DMS53 treated with DMSO at 0.1 percent for 48 hours (cell line): ENCODE measurements around the gene NRP1.

Source experiments
- DNase-seq: peaks from one replicate; lab custom pipeline; 2025; ENCODE audit not compliant: unreplicated experiment; lab: John Stamatoyannopoulos, UW

NRP1 gene

DNA sequence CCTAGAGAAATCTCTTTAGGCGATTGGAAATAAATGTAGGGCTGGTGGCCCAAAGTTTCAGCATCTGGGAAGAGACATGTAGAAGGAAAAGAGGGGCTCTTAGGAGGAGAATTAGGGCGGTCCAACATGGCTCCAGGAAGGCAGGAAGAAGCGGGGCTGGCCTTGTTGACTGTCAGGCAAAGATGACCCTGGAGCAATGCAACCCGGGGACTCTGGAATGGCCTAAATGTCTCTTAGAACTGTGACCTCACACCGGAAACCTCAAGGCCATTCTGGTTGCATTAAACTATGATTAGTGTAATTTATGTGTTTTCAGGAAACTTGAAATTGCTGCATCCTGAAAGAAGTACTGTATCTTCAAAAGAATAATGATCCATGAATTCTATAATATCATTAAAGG, 66.8 kb downstream of the NRP1 start:
- no peak for DNase-seq

DNA sequence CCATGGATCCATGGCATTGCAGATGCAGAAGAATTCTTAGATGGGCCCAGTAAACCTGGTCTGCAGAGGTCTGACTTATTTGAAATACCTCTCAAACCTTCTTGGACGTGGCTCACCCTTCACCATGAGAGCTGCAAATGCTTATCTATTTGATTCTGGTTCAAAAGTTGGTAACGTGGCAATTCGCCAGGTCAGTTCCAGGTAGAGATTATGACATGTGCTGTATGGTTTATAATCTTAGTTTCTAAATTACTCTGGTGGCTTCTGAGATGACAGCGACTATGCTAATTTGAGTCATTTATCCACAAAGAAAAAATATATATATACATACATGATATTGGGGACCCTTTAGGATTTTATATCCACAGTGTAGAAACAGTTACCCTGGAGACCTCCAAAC, 68.8 kb downstream of the NRP1 start:
- DNase-seq: no peak

DNA sequence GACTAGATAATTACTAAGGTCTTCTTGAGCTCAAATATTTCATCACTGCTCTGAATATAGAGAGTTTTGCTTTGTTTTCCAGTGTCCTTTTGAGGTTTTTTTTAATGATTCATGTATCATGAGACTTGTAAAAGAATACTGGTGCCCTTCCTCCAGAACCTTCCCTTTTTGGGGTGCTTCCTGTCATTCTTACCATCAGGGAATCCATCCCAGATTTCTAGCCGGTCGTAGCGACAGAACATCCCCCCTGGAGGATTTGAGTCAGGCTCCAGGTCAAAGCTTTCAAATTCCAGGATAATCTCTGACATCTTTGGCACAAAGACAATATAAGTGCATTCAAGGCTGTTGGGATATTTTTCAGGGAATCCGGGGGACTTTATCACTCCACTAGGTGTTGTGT, 71.0 kb downstream of the NRP1 start:
- DNase-seq: no peak

DNA sequence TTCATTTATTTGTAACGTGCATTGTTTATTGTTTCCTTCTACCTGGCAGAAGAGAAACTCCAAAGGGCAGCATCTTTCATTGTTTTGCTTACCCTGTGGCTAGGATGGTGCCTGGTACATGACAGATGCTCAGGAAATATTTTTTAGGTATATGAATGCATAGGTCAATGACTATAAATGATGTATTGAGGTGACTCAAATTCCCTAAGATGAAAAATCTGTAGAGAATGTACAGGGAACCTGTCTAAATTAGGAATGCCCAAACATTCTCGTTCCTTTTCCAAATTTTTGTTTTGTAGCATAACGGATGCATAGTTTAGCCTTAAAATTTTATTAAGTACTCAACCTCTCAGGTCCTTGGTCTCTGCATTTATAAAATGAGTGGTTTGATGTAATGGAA, 71.6 kb downstream of the NRP1 start:
- DNase-seq: no peak

DNA sequence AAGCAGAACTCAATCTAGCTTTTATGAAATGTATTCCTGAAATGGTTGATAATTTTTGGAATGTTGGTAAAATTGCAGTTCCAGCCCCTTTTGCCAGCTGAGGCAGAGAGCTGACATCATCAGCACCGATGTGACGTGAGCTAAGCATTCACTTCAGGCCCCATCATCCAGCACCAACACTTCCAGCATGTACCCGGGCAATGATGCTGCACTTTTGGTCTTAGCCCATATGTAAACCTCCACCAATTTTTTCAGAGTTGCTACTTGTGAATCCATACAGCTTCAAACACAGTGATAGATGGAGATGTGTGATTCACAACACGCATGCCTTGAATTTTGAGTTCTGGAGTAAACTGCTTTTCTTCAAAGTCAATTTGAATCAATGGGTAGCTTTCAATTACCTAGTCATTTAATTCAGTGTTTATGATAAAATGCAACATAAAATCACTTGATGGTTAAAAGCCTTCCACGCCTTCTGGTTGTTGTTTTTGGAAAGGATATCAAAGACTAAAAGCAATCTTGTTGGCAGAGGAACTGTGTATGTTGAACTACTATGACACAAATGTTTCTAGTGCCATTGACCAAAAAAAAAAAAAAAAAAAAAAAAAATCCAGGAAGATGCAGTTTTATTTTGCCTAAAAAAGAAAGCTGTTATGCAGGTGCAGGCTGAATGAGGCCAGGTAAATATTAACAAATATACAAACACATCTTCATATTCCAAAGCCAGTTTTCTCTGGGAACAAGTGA, 73.9 kb downstream of the NRP1 start:
- DNase-seq: peak; percentile 83

DNA sequence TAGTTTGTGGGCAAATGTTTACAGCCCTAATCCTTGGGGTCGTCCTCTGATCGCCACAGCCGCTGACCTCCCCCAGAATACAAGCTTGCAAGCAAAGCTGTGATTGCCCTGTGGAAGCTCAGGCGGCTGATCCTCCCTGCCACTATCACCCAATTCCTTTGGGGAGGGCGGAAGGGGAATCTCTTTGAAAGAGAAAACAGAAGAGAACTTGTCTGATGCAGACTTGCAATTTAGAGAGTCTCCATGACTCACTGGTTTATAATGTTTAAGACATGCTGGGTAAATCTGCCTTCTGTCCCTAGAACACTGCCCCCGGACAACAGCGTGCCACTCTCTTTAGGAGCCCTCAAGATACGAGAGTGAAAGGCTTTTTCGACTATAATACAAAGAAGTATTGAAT, 75.5 kb downstream of the NRP1 start:
- no peak for DNase-seq

DNA sequence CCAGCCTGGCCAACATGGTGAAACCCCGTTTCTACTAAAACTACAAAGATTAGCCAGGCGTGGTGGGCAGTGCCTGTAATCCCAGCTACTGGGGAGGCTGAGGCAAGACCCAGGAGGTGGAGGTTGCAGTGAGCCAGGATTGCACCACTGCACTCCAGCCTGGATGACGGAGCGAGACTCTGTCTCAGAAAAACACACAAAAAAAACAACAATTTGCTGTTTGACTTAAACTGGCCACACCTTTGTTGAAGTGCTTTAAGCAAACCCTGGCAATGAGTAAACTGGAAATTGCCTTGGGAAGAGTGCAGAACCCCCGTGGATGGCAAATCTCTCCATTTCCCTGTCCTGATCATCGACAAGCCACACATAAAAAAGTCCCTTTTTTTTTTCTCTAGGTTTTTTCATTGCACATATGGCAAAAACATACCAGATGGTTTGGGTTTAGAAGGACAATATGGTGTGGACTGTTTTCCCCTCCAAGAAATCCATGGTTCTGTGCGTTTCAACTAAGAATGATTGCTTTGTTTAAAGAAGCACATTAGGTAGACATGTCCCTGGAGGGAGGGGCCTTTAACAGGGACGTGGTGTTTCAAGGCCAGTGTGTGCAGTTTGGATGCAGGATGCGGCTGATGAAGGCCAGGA, 76.9 kb downstream of the NRP1 start:
- DNase-seq: peak; percentile 34

DNA sequence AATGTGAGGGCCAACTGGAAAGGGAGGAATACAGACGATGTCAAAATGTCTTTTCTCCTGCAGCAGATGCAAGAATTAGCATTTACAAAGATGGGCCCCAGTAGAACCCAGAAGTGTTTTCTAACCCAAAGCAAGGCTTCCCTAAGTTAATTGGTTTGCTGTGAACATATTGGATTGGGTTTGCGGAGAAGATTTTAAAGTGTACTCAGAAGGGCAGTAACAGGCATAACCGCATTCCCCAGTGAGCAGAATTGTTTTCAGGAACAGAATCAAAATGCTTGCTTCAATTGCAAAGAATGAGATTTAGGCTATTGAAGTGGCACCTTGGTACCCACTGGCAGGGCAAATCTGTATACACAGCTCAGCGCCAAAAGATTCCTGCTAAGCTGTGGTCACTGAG, 78.0 kb downstream of the NRP1 start:
- no peak for DNase-seq

DNA sequence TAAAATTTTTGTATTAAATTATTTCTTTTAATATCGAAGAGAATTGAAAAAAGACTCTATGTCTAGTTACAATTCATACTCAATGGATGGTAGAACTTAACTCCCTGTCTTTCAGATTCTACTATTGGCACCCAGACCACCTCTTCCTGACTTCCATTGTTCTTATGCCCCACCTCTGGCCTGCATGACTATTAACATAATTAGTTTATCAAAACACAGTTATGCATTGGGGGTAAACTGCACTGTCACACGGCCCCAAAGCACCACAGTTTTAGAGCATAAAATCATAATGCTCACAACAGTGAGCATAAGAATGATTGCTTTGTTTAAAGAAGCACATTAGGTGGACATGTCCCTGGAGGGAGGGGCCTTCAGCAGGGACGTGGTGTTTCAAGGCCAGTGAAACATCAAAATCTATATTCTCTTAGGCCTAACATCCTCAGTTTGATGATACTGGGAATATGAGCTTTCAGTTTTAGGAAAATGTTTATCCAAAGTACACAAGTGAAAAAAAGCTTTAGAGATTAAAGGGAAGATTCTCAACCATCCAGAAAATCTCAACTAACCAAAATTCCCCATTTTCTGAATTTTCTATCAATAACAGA, 79.8 kb downstream of the NRP1 start:
- DNase-seq: no peak

DNA sequence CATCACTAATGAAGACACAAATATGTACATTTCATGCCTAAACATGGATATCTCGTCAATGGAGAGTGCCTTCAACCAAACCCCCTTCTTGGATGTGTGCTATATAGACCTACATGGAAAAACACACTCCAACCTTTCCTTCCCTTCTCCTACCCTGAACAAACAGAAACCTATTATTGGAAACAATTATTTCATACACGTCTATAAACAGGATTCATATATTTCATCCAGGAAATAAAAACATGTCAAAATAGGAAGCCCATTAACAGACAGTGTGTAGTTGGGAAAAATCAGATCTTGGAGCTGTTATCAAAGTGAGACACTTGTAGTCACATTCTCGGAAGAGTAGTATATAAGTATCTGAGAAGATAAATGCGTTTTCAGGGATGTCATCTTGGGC, 81.1 kb downstream of the NRP1 start:
- DNase-seq: no peak

DNA sequence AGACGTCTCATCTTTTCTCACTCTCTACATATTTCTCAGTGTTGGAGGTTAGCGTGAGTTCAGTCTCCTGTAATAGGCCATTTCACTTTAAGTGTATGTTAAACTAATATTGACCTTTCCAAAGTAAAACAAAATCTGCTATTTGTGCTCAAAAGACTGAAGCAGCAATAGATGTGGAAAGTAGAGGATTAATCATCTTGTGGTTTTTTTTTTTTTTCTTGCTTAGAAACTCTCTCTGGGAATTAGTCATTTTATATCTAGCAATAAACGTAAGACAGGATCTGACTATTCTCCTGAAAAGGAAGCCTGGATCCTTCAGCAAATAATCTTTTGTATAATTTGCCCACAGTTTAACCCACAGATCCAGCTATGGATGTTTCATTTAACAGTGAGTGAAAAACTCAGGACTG, 81.7 kb downstream of the NRP1 start:
- DNase-seq: peak; percentile 85

DNA sequence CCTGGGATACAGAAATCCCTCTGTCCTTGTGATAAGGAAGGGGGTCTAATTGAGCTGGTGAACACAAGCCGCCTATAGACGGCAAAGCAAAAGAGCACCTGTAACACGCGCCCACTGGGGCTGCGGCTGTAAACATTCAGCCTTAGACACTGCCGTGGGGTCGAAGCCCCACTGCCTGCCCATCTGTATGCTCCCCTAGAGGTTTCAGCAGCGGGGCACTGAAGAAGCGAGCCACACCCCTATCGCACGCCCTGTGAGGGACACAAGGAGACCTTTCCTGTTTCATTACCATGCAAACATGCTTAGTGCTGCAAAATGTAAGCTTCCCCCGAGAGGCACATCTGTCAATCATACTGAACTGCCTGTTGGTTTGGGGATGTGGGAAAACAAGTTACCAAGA, 82.1 kb downstream of the NRP1 start:
- no peak for DNase-seq

DNA sequence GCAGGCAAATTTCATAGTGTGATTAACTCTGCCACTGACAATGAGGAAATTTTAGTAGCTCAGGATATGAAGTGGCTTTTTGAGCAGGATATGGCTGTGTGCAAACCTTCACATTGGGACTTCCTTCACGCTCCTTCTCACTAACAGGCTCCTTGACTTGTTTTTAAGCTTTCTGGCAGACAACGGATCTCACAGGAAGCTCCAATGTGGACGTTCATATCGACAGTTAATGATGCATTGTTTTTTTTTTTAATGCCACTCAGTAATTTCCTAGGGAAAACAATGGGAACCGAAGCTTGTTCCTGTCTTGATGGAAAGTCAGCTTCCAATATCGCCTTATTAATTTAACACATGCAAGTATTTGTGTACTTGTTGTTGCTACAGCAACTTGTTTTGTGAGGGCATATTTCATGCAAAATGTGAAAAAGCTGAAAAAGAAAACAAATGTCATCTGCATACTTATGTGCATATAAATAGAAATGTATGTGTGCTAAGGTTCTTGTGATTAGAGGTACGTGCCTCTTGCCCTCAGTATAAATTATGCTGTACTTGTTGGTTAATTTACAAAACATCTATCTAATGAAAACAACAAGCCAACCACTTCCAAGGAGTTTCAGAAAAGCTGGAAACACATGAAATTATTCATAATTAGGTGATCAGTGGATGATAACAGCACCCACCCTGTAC, 84.7 kb downstream of the NRP1 start:
- DNase-seq: no peak

DNA sequence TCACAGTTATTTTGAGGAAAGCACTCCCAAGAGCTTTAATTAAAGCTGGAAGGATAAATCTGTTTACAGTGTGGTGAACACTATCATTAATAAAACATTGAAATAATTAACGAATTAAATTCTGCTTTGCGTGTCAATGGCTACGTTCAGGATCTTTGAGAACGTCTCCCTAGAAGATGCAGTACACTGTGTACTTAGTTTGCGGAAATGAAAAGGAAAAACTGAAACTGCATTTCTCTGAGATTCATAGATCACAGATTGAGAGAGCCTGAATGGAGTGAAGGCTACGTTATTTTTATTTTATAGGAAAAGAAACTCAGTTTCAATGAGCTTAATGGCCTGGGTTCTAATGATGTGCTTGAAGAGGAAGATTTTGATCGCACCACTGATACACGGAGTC, 85.3 kb downstream of the NRP1 start:
- no peak for DNase-seq

DNA sequence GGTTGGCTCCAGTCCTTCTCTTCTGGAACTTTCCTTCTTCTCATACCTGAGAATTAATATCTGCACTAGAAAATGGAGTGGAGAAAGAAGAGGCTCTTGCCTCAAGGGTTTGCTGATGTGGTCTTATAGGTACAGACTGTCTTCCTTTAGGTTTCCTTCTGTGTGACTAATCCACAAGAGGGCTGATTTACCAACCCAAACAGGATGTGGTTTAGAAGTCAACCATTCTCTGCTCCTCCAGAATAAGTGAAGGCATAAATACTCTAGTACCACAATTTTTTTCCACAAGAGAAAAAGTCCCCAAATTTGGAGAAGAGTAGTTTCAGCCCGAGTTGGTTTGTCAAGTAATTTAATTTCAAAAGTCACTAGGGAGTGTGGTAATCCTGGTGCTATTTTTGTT, 85.8 kb downstream of the NRP1 start:
- DNase-seq: peak; percentile 18

DNA sequence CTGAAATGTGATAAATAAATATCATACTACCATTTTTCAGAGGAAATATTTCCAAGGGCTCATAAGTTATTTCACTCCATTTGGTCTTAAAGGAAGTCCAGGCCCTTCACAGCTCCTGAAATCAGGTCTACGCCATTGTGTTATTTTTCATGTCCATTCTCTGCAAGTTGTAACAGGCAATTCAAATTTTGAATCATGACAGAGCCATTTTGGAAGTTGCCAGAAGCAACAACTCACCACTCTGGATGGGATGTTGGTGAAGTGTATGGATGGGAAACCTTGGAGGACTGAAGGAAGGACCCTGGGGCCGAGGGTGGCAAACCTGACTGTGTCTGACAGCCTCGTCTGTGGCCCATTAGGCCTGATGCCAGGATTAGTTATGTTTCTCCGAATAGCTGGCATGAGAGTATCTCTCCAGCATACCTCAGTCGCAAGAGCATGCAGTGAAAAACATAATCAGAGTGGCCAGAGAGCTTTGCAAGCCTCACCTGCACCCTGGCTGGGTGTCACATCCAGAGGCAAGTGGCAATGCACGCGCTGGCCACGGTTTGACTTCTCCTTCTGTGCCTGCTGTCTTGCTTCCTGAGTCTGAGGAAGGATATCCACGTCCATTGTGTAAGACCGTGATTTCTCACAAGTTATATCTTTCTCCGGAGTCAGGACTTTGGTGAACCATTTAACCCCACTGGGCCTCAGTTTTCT, 87.1 kb downstream of the NRP1 start:
- DNase-seq: no peak

DNA sequence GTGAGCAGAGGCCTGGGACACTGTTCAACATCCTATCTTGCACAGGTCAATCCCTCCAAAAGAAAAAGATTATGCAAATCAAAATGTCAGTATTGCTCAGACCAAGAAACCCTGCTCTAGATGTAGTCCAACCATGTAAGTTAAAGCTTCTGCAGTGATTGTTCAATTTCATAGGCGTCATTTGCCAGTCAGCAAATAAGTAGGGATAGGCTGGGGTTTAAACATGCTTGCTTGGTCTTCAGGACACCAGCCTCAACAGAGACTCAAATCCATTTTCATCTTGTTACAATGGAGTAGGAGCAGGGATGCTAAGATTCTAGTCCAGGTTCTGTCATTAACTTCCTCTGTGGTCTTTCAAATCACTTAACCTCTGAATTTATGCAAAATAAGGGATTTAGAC, 89.1 kb downstream of the NRP1 start:
- no peak for DNase-seq

DNA sequence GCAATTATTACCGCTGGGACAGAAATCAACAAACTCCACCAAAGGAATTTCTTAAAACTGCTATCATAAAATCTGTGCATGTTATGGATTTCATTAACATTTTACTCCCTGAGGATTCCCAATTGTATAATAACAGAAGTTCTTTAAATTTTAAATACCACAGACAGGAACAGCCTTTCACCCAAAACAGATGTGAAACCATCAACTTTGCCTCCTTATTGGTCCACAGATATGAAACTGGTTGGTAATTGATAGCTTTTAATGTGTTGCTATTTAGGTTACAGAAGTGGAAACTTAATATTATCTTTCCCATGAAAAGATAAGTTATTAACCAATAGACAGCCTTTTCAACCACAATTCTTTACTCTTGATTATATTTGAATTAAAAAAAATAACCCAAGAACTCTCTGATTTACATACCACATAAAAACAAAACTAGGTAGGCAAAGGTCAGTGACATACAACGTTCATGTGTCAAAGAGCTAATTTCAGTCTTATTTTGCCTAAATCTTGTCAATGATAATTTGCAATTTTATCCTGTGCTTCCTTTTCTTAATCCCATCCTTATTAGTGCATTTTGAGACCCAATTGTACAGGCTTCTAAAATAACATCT, 90.0 kb downstream of the NRP1 start:
- no peak for DNase-seq

DNA sequence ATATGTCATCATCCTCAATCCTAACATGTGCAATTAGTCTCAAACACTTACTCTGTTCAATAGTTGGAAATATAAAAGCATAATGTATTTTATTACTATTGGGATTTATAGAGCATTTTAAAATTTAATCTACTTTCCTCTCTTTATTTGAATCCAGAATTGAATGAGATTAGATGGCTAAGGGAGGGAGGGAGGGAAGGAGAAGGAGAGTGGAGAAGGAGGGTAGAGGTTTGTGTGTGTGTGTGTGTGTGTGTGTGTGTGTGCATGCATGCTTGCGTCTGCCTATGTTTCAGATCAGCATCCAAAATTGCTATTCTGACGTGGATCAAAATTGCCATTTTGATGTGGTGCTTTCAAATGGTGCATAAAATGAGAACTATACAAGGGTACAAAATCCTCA, 90.8 kb downstream of the NRP1 start:
- no peak for DNase-seq

DNA sequence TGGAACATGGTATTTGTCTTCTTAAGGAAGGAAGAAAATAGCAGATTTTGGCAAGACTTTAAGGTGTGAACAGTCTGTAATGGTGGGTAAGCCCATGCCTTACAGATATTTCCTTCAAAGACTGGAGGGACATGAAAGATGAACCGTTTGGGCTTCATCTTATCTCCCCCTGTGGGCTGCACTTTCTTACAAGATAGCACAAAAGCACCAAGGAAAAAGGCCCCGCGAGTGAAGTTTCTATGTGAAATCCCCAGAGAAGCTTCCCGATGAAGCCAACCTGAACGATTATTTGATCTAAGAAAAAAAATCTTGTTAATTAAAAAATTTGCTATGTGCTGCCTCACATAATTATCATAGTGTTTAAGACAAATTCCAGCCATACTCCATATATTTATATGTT, 91.5 kb downstream of the NRP1 start:
- DNase-seq: no peak

DNA sequence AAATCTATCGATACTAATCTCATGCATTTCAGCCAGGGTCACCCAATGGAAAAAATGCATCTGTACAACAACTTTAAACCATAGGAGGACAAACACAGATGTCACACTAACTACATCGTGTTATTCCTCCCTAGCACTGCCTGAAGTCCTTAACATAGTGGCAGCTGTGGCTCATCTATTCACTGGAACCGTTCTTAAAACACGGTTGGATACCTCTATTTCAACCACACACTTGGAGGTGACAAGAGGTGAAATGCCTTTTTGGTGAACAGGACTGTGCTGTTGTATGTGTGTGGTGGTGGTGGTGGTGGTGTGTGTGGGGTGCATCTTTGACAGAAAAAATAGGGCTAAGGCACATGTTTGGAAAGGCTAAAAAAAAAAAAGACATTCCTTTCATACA, 93.1 kb downstream of the NRP1 start:
- DNase-seq: no peak
